ENCODE results near the gene DRAM2.
"Not testable (repeated sequence)": the region's sequence is repeated elsewhere in the genome, so short reads cannot be mapped to it uniquely, and the experiment has no call there.

DRAM2 gene

GRCh38 chr1:111104981-111105380 is 34.9 kb downstream of the DRAM2 start:
- no peaks in the 10 kb centered on the region for H3K36me3 ChIP-seq (ENCODE audit: control insufficient read depth, insufficient read depth, low read length)
- H3K4me3 ChIP-seq (replicated peaks; ENCODE audit: low read depth, low read length) = no peak overlapping the region
- no peak for TF ChIP-seq CTCF (IDR thresholded peaks at IDR 0.05; ENCODE audit: insufficient read depth, low read length, poor library complexity, severe bottlenecking)
- no peak for DNase-seq (ENCODE audit: extremely low read depth, insufficient read length)
- H3K27me3 ChIP-seq (replicated peaks; ENCODE audit: control insufficient read depth, insufficient read depth, low read length) = no peaks in the 10 kb centered on the region

- no peaks in the 10 kb centered on the region for H3K36me3 ChIP-seq (ENCODE audit: control insufficient read depth, insufficient read depth, low read length)
- no peak for DNase-seq (ENCODE audit: extremely low read depth, insufficient read length)
- no peak overlapping the region for H3K4me3 ChIP-seq (replicated peaks; ENCODE audit: low read depth, low read length)
- no peak for TF ChIP-seq CTCF (IDR thresholded peaks at IDR 0.05; ENCODE audit: insufficient read depth, low read length, poor library complexity, severe bottlenecking)
- no peaks in the 10 kb centered on the region for H3K27me3 ChIP-seq (replicated peaks; ENCODE audit: control insufficient read depth, insufficient read depth, low read length)
Measured at GRCh38 chr1:111101854-111102642, 37.8 kb downstream of the DRAM2 start.

- Histone ChIP-seq H3K4me3 (replicated peaks; ENCODE audit: low read depth, low read length) (no peak overlapping the region), H3K27me3 (replicated peaks; ENCODE audit: control insufficient read depth, insufficient read depth, low read length) (no peaks in the 10 kb centered on the region), H3K36me3 (ENCODE audit: control insufficient read depth, insufficient read depth, low read length) (no peaks in the 10 kb centered on the region)
- DNase-seq (ENCODE audit: extremely low read depth, insufficient read length) = no peak
- TF ChIP-seq CTCF (IDR thresholded peaks at IDR 0.05; ENCODE audit: insufficient read depth, low read length, poor library complexity, severe bottlenecking) = no peak
Measured at GRCh38 chr1:111099289-111099688, 40.6 kb downstream of the DRAM2 start.

- no peaks in the 10 kb centered on the region for H3K27me3 ChIP-seq (replicated peaks; ENCODE audit: control insufficient read depth, insufficient read depth, low read length)
- no peak overlapping the region for H3K4me3 ChIP-seq (replicated peaks; ENCODE audit: low read depth, low read length)
- H3K36me3 ChIP-seq (ENCODE audit: control insufficient read depth, insufficient read depth, low read length) = no peaks in the 10 kb centered on the region
- no peak for DNase-seq (ENCODE audit: extremely low read depth, insufficient read length)
- TF ChIP-seq CTCF (IDR thresholded peaks at IDR 0.05; ENCODE audit: insufficient read depth, low read length, poor library complexity, severe bottlenecking) = no peak
Measured at GRCh38 chr1:111097356-111098099, 42.4 kb downstream of the DRAM2 start.

- not testable (repeated sequence) for H3K36me3 ChIP-seq (ENCODE audit: control insufficient read depth, insufficient read depth, low read length); DNase-seq (ENCODE audit: extremely low read depth, insufficient read length); H3K27me3 ChIP-seq (replicated peaks; ENCODE audit: control insufficient read depth, insufficient read depth, low read length); H3K4me3 ChIP-seq (replicated peaks; ENCODE audit: low read depth, low read length)
Measured at GRCh38 chr1:111095421-111095820, 44.5 kb downstream of the DRAM2 start.

GRCh38 chr1:111089638-111090037 is 50.3 kb downstream of the DRAM2 start:
- DNase-seq (ENCODE audit: extremely low read depth, insufficient read length) = no peak
- no peak overlapping the region for H3K4me3 ChIP-seq (replicated peaks; ENCODE audit: low read depth, low read length)
- no peaks in the 10 kb centered on the region for H3K27me3 ChIP-seq (replicated peaks; ENCODE audit: control insufficient read depth, insufficient read depth, low read length)
- TF ChIP-seq CTCF (IDR thresholded peaks at IDR 0.05; ENCODE audit: insufficient read depth, low read length, poor library complexity, severe bottlenecking) = no peak
- H3K36me3 ChIP-seq (ENCODE audit: control insufficient read depth, insufficient read depth, low read length) = no peaks in the 10 kb centered on the region
